RPMI7951 (cell line): Measurements from ENCODE around the gene LDLRAD4. TPM values are rescaled to one million over a fixed set of nuclear protein-coding genes. Genes with fewer than 3 reads are reported as not detected.
A peak's percentile ranks its signal among the peaks of the same experiment; 100 is the strongest.

Source experiments
- DNase-seq: peaks from one replicate; pipeline ENCODE4 v3.0.0-alpha.2; 2012; ENCODE audit warnings: low read depth
- total RNA-seq: library from RNA; depleted of rRNA; stranded (reverse); fragments of >200 nt; shearing (Covaris generic); gene quantifications from 2 replicates; pipeline ENCODE4 v1.2.3, GENCODE V29; 2014

Gene LDLRAD4
- total RNA-seq, 1 experiment from 2014 or later = 0.24 TPM

DNA sequence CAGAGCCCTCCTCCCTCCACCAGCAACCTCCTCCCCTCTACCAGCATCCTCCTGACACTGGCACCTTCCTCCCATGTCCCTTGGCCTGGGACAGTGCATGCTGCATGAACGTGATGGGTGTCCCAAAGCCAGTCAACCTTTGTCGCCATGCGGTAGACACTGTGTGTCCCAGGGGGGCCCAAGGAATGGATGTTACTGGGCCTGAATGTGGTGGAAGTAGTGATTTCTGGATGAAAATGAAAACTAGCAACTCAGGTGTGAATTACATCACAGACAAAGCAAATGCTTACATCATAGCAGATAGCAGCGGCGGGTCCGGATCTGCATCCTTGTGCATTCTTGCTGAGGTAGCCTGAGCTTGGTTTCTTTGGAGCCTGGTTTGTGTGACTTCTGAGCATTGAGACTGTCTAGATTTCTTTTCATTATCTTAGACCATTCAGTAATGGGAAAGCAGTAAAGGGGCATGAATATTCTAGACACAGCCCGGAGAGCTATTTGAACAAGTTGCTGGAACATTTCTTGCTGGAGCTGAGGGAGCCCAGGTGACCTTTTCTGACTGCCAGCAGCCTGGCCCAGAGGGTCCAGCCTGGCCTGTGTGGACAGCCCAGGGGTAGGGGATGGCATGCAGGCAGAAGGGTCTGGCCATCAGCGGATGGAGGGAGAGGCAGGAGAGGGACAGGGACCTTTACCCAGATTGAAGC is 407.4 kb downstream of the LDLRAD4 start:
- DNase-seq = no peak

DNA sequence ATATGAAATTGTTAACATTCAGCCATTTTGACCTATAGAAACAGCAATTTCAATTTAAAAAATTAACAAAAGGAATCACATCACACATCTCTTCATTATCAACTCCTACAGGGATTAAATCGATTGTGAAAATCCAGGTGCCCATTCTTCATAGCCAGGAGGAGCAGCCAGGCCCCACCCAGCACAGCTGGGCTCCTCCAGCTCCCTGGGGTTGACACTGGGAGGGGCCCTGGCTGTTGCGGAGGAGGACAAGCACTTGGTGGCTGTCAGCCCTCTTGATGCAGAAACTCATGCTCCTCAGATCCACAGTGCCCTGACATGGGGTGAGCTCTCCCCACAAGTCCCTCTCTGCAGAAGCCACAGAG is 408.0 kb downstream of the LDLRAD4 start:
- DNase-seq = no peak

- DNase-seq = no peak
Observed at GRCh38 chr18:13627639-13628038, 409.1 kb downstream of the LDLRAD4 start.

DNA sequence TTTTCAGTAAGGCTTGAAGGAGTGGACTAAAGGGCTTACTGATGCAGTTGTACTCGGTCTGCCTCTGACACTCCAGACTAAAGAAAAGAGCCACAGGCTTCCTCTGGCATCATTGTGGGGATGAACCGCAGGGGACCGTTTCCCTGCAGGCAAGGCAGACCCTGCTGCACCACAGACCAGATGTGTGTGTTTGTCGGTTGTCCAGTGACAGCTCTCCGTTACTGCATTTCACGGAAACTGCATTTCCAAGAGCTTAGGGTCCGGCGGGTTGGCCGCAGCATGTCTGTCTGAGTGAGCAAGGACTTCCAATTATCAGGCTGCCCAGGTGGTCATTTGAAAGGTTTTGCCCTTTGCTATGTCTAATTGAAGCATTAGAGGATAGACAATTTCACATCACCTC is 409.7 kb downstream of the LDLRAD4 start:
- no peak for DNase-seq

- peak; percentile 51 for DNase-seq
Observed at GRCh38 chr18:13629841-13630715, 411.5 kb downstream of the LDLRAD4 start.

- no peak for DNase-seq
Observed at GRCh38 chr18:13630716-13631268, 412.2 kb downstream of the LDLRAD4 start.

DNA sequence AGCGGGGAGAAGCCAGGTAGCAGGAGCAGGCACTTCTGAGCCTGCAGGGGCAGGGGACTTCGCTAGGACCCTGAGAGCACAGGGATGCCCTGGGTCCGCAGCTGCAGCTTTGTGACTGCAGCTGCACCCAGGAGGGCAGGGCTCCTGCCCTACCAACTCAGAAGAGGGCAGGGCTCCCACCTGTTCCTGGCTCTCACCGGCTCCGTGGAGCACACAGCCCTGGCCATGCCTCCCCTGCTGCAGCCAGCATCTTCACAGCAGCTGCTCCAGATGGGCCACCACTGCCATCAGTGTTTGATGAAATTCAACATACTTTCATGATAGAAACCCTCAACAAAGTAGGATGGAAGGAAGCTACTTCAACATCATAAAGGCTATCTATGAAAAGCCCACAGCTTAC is 415.1 kb downstream of the LDLRAD4 start:
- no peak for DNase-seq

DNA sequence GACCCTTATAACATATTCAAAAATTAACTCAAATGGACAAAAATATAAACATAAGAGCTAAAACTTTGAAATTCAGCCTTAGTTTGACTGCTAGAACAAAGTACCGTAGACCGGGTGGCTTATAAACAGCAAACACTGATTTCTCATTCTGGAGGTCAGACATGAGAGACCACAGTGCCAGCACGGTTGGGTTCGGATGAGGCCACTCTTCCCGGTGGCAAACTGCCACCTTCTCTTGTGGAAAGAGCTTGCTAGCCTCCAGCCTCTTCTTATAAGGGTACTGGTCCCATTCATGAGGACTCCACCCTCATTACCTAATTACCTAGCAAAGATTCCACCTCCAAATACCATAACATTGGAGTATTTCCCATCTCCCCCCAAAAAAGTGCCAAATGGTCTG is 416.5 kb downstream of the LDLRAD4 start:
- DNase-seq = no peak

DNA sequence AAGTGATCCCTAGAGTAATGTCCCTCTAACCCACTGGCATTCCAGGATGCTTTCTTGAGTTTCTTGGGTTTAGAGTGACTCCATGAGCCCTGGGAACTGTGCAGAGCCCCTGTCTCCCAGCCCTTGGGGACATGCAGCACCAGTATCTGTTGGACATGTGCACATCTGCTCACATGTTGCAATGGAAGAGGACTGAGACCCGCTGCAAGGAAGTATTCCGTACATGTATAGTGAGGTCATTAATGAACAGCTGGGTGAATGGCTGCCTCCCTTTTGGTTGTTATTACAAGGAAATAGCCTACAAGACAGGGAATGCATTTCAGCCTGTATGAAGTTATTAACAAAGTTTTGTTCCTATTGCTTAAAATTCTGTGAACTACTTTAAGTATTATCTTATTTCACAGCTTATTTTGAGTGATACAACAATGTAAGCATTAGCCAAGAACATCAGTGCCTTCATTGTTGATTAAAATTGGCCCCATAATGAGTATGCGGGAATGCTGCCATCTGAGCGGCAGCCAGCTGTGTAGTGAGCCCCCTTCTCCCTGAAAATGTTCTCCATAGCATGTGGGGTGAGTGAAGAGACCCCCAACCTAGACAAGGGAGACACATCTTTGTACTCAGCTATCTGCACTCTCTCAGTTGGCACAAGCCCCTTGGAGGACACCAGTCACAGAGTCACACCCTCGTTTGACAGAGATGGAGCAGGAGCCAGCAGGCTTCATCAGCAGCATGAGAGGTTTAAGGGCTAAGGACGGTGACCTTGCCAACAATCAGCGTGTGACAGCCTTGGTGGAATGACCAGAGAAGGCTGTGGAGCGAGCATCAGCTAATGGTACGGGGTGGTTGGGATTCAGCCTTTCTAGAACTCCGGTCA is 420.4 kb downstream of the LDLRAD4 start:
- DNase-seq = no peak

DNA sequence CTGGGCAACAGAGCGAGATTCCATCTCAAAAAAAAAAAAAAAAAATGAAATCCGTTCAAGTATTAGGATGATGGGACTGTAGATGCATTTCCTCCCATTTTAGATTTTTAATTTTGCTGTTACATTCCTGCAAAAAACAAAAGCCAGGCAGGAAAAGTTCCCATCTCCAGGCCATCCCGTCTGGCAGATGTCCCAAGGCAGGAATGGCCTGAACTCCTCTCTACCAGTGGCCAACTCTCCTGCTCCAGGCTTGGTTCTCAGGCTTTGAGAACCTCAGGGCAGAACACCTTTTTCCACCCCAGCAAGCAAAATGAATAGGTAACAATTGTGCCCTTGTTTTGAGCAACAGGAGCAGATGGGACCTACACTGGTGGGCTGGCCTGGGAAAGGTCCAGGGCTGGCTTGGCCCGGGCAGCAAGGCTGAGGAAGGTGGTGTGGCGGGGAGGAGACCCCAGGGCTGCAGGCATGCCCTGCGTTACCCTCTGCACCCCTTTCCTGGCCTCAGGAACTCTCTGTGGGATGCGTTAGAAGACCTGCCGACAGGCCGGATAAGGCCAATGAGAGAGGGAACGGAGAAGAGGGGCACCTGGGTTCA is 421.8 kb downstream of the LDLRAD4 start:
- no peak for DNase-seq

- DNase-seq = no peak
Observed at GRCh38 chr18:13641551-13642439, 423.2 kb downstream of the LDLRAD4 start.

DNA sequence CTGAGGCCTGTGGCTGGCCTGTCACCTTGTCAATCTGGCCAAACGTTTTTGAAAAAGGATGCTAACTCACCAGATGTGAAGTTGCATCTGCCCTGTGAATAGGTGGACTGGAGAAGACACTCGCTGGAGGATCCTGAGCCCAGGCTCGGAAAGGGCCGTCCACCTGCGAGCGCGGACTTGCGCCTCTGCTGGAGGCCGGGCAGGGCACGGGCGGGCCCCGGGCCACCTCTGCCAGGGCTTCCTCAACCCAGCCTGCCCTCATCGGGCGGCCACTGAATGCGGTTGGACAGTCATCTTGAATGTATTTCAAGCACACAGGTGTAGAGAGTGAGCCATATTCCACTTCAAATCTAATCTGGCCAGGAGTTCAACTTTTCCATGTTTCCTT is 423.9 kb downstream of the LDLRAD4 start:
- no peak for DNase-seq

- DNase-seq = no peak
Observed at GRCh38 chr18:13643261-13643751, 424.7 kb downstream of the LDLRAD4 start.

DNA sequence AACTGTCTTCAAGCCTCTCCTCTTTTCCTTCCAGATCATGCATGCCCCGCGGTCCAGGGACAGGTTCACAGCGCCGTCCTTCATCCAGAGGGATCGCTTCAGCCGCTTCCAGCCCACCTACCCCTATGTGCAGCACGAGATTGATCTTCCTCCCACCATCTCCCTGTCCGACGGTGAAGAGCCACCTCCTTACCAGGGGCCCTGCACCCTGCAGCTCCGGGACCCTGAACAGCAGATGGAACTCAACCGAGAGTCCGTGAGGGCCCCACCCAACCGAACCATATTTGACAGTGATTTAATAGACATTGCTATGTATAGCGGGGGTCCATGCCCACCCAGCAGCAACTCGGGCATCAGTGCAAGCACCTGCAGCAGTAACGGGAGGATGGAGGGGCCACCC is 426.5 kb downstream of the LDLRAD4 start:
- DNase-seq = no peak

DNA sequence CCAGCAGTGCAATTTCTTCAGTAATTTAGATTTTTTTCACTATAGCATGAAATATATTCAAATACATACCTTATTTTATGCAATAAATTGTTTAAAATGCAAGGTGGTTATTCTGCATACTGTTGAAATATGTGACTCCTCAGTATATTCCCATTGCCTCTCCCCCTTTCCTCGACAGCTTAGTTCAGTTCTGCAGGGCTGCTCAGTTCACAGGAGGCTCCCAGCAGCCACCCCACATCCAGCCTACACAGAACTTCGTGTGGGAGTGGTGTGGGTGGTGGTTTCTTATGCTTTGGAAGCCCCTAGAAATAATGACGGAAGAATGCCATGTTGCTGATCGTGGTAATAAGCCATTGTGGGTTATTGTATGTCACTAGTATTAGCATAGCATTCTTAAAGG is 428.1 kb downstream of the LDLRAD4 start:
- DNase-seq = no peak

GRCh38 chr18:13647761-13648160 is 429.2 kb downstream of the LDLRAD4 start:
- DNase-seq = no peak

GRCh38 chr18:13649397-13650390 is 431.1 kb downstream of the LDLRAD4 start:
- no peak for DNase-seq

- DNase-seq = no peak
Observed at GRCh38 chr18:13653746-13654433, 435.3 kb downstream of the LDLRAD4 start.
